ENCODE measurements around the gene CLDN34.

Gene CLDN34

DNA sequence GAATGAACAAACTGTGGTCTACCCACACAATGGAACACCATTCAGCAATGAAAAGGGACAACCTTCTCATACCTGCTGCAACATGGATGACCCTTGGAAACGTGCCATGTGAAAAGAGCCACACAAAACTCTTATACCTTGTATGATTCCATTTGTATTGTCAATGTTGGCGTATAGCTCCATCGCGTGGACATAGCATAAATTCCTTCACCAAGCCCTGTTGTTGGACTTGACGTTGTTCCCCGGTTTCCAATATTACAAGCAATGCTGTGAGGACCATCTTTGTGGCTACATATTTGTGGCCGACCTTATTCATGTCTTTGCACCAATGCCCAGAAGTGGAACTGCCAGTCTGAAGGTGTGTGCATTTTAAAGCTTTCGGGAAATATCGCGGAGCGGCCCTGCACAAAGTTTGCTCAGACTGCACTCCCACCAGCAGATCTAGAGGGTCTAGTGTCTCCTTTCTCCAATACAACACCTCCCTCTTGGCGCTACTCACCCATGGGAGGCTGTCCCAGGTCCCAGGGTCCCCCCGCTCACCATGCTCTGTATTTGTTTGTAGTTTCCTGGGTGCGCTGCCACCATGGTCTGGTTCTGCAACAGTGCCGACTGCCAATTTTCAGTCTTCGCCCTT, at the start of gene CLDN34:
TSS of gene CLDN34 (plus strand) at position 584 of the 634 bp plus-strand sequence. CDS start at position 584, 0 bp downstream.
- DNase-seq: no peak

- DNase-seq: no peak
Observed at GRCh38 chrX:9917861-9918260, 49.3 kb upstream of the CLDN34 start.

DNA sequence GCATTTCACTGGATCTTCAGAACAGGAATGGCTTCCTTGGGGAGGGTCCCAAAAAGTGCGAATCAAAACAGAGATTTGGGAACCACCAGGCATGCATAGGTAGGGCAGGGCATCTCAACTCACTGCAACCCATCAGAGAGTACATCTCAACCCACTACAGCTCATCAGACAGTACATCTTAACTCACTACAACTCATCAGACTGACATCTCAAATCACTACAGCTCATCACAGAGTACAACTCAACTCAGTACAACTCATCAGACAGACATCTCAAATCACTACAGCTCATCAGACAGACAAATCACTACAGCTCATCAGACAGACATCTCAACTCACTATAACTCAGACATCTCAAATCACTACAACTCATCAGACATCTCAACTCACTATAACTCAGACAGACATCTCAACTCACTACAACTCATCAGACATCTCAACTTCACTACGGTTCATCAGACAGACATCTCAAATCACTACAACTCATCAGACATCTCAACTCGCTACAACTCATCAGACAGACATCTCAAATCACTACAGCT, 47.5 kb upstream of the CLDN34 start:
- no peak for DNase-seq

- DNase-seq: no peak
Observed at GRCh38 chrX:9921407-9921806, 45.8 kb upstream of the CLDN34 start.

GRCh38 chrX:9923357-9923756, 43.8 kb upstream of the CLDN34 start:
- no peak for DNase-seq

DNA sequence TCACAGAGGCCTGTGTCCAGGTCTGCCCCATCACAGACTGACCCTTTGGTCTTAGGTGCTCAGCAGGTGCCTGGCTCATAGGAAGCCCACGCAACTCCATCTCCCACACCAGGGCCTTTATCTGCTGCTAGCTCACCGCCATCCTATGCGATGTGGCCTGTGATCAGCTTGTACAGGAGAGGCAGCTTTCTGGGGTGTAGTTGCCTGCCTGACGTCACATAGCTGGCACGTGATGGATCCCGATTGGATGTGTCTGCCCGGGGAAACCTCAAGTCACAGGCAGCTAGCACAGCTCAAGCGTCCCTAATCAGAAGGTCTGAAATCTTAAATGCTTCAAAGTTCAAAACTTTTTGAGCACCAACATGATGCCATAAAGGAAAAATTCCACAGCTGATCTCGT, 41.2 kb upstream of the CLDN34 start:
- DNase-seq: no peak

DNA sequence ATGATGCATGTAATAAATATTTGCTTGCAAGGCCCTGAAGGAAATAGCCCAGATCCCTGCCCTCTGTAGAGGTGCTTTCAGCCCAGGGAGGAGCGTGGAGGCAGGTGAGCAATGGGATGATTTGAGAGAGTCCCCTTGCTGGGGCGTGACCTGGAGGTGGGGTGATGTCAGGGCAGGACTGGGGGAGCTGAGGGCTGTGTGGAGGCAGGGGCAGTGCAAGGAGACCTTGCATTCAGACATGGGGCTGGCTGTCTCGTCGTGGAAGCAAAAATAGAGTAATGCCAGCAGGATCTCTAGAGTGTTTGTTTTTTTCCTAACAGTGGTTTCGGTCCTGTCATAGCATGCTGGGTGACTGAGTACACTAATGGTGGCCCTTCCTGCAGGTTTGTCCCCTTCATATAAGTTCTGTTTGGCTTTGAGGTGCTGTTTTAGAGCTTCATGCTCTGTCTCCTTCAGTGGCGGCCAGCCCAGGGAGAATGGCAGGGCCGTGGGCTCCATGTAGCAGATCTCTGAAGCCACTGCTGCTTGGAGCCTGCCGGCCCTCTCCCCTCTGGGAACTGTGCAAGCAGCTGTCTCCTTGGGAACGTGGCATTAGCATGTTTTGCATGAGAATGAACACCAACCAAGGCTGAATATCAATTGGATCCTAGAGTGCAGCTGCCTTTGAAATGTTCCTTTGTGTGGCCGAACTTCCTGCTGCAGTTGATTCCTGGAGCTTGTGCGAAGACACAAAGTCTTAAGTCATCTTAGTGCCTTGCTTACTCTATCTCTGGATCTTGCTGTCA, 39.3 kb upstream of the CLDN34 start:
- no peak for DNase-seq

GRCh38 chrX:9935436-9935835, 31.7 kb upstream of the CLDN34 start:
- DNase-seq: no peak

GRCh38 chrX:9937761-9938160, 29.4 kb upstream of the CLDN34 start:
- no peak for DNase-seq

GRCh38 chrX:9938516-9938915, 28.6 kb upstream of the CLDN34 start:
- no peak for DNase-seq

GRCh38 chrX:9940421-9940820, 26.7 kb upstream of the CLDN34 start:
- no peak for DNase-seq

DNA sequence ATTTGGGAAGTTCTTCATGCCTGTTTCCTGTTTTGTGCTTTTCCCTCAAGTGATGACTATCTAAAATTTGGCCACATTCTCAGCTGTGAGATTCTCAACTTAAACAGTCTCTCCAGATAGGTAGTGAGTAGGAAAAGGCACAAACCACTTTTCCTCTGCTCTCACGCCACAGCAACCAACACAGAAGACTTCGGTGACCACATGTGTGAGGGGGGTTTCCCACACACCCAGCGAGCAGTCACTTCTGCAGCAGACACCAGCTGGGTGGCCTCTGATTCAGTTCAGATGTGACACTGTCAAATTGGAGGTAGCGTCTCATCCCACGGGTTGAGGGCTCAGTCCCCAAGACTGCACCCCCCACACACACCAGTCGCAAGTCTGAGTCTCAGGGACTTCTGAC, 25.1 kb upstream of the CLDN34 start:
- peak; percentile 22 to 23 for DNase-seq

DNA sequence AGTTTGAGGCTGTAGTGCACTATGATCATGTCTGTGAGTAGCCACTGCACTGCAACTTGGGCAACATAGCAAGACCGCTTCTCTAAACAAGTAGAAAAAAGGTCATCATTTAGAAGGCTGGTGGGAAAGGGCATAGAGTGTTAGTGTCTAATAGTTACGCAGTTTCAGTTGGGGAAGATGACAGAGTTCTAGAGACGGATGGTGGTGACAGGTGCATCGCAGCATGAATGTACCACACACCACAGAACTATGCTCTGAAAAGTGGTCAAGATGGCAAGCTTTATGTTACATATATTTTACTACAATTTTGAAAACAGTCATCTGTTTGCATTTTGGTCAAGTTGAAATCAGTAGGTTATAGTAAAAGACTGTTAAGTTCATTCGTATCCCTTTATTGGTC, 23.7 kb upstream of the CLDN34 start:
- no peak for DNase-seq

GRCh38 chrX:9947131-9947794, 19.9 kb upstream of the CLDN34 start:
- DNase-seq: no peak

GRCh38 chrX:9948406-9948805, 18.8 kb upstream of the CLDN34 start:
- no peak for DNase-seq

DNA sequence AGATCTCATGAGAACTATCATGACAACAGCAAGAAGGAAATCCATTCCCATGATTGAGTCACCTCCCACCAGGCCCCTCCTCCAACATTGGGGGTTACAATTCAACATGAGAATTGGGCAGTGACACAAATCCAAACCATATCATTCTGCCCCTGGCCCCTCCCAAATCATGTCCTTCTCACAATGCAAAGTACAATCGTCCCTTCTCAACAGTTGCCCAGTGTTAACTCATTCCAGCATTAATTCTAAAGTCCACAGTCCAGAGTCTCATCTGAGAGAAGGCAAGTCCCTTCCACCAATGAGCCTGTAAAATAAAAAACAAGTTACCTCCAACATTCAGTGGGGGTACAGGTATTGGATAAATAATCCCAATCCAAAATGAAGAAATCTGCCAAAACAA, 14.9 kb upstream of the CLDN34 start:
- DNase-seq: no peak

GRCh38 chrX:9953396-9953795, 13.8 kb upstream of the CLDN34 start:
- no peak for DNase-seq

DNA sequence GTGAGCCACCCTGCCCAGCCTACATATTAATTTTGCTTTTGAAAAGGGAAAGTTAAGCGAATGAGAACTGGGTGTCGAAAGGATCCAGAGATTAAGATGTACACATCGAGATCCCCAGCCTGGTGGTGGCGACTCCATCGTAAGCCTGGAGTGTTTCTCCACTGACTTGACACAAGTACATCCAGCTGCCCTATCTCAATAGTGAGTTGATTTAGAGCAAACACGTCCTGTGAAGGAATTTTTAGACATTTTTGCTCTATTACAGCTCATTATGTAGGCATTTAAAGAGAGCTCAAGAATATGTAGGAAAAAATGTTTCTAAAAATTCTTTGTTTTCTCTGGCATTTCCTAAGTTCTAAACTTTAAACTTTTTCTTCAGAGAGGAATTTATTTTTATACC, 11.7 kb upstream of the CLDN34 start:
- DNase-seq: no peak

DNA sequence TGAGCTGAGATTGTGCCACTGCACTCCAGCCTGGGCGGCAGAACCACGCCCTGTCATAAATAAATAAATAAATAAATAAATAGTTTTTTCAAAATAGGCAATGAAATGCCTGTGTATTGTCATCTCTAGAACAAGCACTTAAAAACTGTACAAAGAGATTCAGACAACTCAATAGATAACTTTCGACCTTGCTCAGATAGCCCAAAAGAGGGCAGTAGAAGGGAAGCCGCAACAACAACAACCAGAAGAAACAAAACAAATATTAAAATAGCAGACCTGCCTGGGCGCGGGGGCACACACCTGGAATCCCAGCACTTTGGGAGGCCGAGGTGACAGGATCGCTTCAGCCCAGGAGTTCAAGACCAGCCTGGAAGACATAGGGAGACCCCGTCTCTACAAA, 9.4 kb upstream of the CLDN34 start:
- DNase-seq: no peak

GRCh38 chrX:9958183-9958582, 9.0 kb upstream of the CLDN34 start:
- DNase-seq: no peak

GRCh38 chrX:9961750-9962149, 5.4 kb upstream of the CLDN34 start:
- no peak for DNase-seq

DNA sequence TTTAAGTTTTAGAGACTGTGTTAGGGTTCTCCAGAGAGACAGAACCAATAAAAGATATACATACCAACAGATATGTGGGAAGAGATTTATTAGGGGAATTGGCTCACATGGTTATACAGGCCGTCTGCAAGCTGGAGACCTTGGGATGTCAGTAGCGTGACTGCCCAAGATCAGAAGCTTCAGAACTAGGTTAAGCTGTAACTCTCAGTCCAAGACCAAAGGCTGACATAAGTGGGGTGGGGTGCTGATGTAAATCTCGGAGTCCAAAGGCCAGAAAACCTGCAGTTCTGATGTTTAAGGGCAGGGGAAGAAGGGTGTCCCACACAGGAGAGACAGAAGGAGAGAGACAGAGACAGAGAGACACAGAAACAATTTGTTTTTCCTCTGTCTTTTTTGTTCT, 10.5 kb downstream of the CLDN34 start:
- DNase-seq: no peak

DNA sequence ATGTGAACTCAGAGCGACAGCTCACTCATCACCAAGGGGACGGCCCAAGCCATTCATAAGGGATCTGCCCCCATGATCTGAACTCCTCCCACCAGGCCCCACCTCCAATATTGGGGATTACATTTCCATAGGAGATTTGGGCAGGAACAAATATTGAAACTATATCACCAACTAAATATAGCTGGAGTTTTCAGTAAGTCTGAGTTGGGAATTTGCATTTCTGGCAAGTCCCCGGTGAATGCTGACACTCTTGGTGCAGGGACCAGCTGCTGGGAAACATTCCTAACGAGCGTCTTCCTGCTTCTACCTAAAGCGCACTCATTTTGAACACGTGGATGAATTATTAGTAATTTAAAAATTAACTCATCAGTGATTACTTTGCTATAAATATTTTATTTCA, 13.2 kb downstream of the CLDN34 start:
- DNase-seq: no peak

DNA sequence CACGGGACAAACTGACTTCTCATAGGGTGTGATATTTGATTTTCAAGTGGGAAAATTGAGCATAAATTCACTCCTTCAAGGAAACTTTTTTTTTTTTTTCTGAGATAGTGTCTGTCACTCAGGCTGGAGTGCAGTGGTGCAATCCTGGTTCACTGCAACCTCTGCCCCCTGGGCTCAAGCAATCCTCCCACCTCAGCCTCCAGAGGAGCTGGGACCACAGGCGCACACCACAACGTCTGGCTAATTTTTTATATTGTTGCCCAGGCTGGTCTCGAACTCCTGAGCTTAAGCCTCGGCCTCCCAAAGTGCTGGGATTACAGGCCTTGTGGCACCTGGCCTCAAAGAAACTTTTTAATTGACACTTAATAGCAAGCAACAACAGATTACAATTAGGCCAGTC, 13.8 kb downstream of the CLDN34 start:
- DNase-seq: no peak

Data from activated CD4-positive, alpha-beta T cell treated with anti-CD3 and anti-CD28 coated beads, Interleukin-2, amount 50 U/mL, for 4 hours (primary cell).